ENCODE results near the gene HDGFL2.

- TF ChIP-seq CTCF (IDR thresholded peaks at IDR 0.05; ENCODE audit: borderline replicate concordance, extremely low read depth, low read length, poor library complexity, severe bottlenecking) (no peak), EZH2 (IDR thresholded peaks at IDR 0.05; ENCODE audit: borderline replicate concordance, low read depth, low read length, severe bottlenecking) (no peak)
Measured at GRCh38 chr19:4446704-4447200, 25.3 kb upstream of the HDGFL2 start.
